Fibroblast of mammary gland (primary cell): ENCODE data around the gene WNT2B.

ENCODE experiments used
- DNase-seq: peaks from one replicate; pipeline ENCODE4 v3.0.0-alpha.2; 2010; ENCODE audit warnings: low read depth
- H3K4me3 ChIP-seq: 2 replicates; pipeline ENCODE4 v1.5.1; 2011; ENCODE audit warnings: low read depth, mild to moderate bottlenecking, low read length, moderate library complexity; ENCODE audit not compliant: control insufficient read depth
- TF ChIP-seq, protein P1 (sequence below): conservative IDR thresholded peaks from 2 replicates; pipeline ENCODE4 v1.5.1; 2011; ENCODE audit warnings: low read depth, low read length, inconsistent platforms; ENCODE audit not compliant: control insufficient read depth, insufficient read depth

WNT2B gene

DNA sequence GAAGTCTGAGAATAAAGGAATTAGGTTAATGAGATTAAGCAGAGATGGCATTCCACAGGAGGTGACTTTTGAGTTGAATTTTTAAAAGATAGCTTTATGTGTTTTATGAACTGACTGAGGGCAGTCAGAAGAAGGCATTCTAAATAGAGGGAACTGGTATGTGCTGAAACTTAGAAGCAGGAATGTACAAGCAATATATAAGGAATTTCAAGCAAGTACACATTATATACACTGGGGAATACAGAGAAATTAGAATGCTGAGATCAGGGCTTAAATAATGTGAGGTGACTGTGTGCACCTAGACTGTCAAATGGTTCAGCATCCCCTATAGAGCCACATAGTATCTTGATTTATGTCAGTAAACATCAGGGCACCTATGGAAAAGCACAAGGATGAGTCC, 19.3 kb downstream of the WNT2B start:
- no peak for DNase-seq
- H3K4me3 ChIP-seq: no peak overlapping the region
- TF ChIP-seq, protein P1, sequence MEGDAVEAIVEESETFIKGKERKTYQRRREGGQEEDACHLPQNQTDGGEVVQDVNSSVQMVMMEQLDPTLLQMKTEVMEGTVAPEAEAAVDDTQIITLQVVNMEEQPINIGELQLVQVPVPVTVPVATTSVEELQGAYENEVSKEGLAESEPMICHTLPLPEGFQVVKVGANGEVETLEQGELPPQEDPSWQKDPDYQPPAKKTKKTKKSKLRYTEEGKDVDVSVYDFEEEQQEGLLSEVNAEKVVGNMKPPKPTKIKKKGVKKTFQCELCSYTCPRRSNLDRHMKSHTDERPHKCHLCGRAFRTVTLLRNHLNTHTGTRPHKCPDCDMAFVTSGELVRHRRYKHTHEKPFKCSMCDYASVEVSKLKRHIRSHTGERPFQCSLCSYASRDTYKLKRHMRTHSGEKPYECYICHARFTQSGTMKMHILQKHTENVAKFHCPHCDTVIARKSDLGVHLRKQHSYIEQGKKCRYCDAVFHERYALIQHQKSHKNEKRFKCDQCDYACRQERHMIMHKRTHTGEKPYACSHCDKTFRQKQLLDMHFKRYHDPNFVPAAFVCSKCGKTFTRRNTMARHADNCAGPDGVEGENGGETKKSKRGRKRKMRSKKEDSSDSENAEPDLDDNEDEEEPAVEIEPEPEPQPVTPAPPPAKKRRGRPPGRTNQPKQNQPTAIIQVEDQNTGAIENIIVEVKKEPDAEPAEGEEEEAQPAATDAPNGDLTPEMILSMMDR: no peak

DNA sequence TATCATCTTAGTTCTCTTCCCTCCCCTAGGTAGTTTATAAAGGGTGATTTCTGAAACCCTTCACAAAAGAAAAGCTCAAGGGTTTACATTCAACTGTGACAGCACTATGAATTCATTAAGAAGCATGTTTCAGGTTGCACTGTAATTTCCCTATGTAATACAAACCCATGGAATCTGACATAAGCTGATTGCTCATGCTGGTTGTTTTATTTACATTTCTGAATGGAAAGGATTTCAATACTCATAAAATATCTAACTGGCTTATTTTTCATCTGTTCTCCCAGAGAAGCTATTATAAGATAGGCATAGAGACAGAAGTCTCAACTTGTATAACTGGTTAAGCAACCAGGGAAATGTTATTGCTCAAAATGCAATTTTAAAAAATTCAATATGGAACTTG, 20.5 kb downstream of the WNT2B start:
- TF ChIP-seq, protein P1: no peak
- no peak for DNase-seq
- no peak overlapping the region for H3K4me3 ChIP-seq

GRCh38 chr1:112530832-112531231, 22.1 kb downstream of the WNT2B start:
- TF ChIP-seq, protein P1: no peak
- DNase-seq: no peak

DNA sequence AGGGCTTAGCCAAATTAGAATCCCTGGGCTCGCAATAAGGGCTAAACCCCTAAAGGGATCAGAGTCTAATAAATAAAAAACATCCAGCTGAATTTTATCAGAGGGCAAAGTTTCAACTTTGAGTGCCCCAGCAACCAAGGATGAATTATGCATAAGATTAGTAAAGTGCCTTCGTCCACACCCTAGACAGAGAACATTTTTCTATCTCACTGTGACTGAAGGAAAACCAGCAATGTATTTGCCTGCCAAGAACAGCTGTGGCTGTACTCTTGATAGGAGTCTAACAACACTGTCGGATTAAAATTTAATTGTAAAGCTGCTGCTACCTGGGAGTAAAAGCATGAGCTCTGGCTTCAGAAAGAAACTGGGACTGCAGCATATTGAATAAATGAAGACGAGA, 23.3 kb downstream of the WNT2B start:
- TF ChIP-seq, protein P1: no peak
- H3K4me3 ChIP-seq: no peak overlapping the region
- DNase-seq: no peak

More at GRCh38 chr1:112530832-112531231, 22.1 kb downstream of the WNT2B start:
- H3K4me3 ChIP-seq: no peak overlapping the region

- peak; percentile 67 for DNase-seq
- TF ChIP-seq, protein P1: no peak
- H3K4me3 ChIP-seq: no peak overlapping the region
Observed at GRCh38 chr1:112533029-112533428, 24.3 kb downstream of the WNT2B start.

GRCh38 chr1:112536561-112536960, 27.8 kb downstream of the WNT2B start:
- TF ChIP-seq, protein P1: no peak
- peak; percentile 57 for DNase-seq
- no peak overlapping the region for H3K4me3 ChIP-seq

- TF ChIP-seq, protein P1: no peak
- H3K4me3 ChIP-seq: no peak overlapping the region
- DNase-seq: no peak
Observed at GRCh38 chr1:112537456-112537855, 28.7 kb downstream of the WNT2B start.
